Ascending aorta (tissue), 2 donors: ENCODE data around the gene LIN28A. TPM values are rescaled to one million over a fixed set of nuclear protein-coding genes. Genes with fewer than 3 reads are reported as not detected.
"Not testable (repeated sequence)": the region's sequence is repeated elsewhere in the genome, so short reads cannot be mapped to it uniquely, and the experiment has no call there.

ENCODE experiments used
- DNase-seq, 2 donors: peaks; one replicate each; pipeline ENCODE4 v3.0.0-alpha.2; 2019; ENCODE audit warnings: low spot score in 2 of 2
- H3K27ac ChIP-seq, 2 donors: fragments of 200-600 bp; sonication (generic); one replicate each; pipeline ENCODE4 v1.5.1; 2016 to 2017; ENCODE audit warnings: mild to moderate bottlenecking in 1 of 2
- H3K27me3 ChIP-seq: fragments of 200-600 bp; sonication (generic); one replicate; pipeline ENCODE4 v1.5.1; 2017
- H3K36me3 ChIP-seq, 2 donors: fragments of 200-600 bp; sonication (generic); one replicate each; pipeline ENCODE4 v1.5.1; 2016
- H3K4me1 ChIP-seq, 2 donors: fragments of 200-600 bp; sonication (generic); one replicate each; pipeline ENCODE4 v1.5.1; 2016 to 2017; ENCODE audit warnings: mild to moderate bottlenecking in 1 of 2
- H3K4me3 ChIP-seq, 2 donors: fragments of 200-600 bp; sonication (generic); one replicate each; pipeline ENCODE4 v1.5.1; 2016 to 2017; ENCODE audit warnings: mild to moderate bottlenecking in 1 of 2
- H3K9me3 ChIP-seq, 2 donors: fragments of 200-600 bp; sonication (generic); one replicate each; pipeline ENCODE4 v1.5.1; 2016
- CTCF ChIP-seq, 3 experiments: fragments of 200-600 bp in 2 of 3; fragments of 450-650 bp in 1 of 3; sonication (generic) in 2 of 3; IDR thresholded peaks; one replicate each; pipeline ENCODE4 v1.5.1; 2016 to 2019; ENCODE audit warnings: antibody characterized with exemption in 3 of 3, mild to moderate bottlenecking in 1 of 3, moderate library complexity in 1 of 3
- intact Hi-C: fragments of 100-400 bp; cut with DNase I; formaldehyde crosslinking; loops from one replicate; pipeline ENCODE4 v1.15.1; 2023
- total RNA-seq: library from RNA; depleted of rRNA; stranded (reverse); fragments of >200 nt; gene quantifications from one replicate; pipeline ENCODE4 v1.1.0, GENCODE V29; 2016

Gene LIN28A
- total RNA-seq, 1 donor from 2014 or later: not detected

GRCh38 chr1:26367441-26367840 lies 43.2 kb upstream of the LIN28A start:
- no peaks in the 10 kb centered on the region for H3K9me3 ChIP-seq
- no peak for TF ChIP-seq CTCF (IDR thresholded peaks at IDR 0.05)
- H3K4me3 ChIP-seq: no peak overlapping the region
- no peaks in the 10 kb centered on the region for H3K36me3 ChIP-seq
- no peaks in the 10 kb centered on the region for H3K4me1 ChIP-seq
- intact Hi-C loops: no loop called here
- DNase-seq: no peak
- H3K27me3 ChIP-seq: no peaks in the 10 kb centered on the region
- no peak overlapping the region for H3K27ac ChIP-seq

- no peak for TF ChIP-seq CTCF (IDR thresholded peaks at IDR 0.05)
- no peaks in the 10 kb centered on the region for H3K9me3 ChIP-seq
- H3K27ac ChIP-seq: no peak overlapping the region
- no peak for DNase-seq
- no peaks in the 10 kb centered on the region for H3K27me3 ChIP-seq
- H3K4me1 ChIP-seq: no peaks in the 10 kb centered on the region
- intact Hi-C loops: no loop called here
- no peaks in the 10 kb centered on the region for H3K36me3 ChIP-seq
- no peak overlapping the region for H3K4me3 ChIP-seq
These were observed 42.6 kb upstream of the LIN28A start for GRCh38 chr1:26368006-26368405.

DNA sequence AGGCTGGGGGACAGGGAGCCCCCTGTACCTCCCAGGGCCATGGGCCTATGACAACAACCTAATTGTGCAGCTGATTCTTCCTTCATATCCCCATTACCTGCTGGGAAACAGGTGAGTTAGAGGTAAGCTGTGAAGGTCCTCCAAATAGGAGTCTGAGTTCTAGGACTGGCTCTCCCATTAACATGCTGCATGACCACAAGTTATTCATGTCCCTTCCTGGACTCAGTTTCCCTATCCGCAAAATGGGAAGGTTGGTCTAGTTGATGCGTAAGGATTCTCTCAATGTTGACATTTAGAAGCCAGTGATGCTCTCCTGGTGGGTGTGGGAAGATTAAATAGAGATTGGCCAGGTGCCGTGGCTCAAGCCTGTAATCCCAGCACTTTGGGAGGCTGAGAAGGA lies 42.1 kb upstream of the LIN28A start:
- no peak overlapping the region for H3K27ac ChIP-seq
- H3K36me3 ChIP-seq: no peaks in the 10 kb centered on the region
- intact Hi-C loops: no loop called here
- no peak for DNase-seq
- H3K4me3 ChIP-seq: no peak overlapping the region
- no peaks in the 10 kb centered on the region for H3K9me3 ChIP-seq
- H3K4me1 ChIP-seq: no peaks in the 10 kb centered on the region
- no peaks in the 10 kb centered on the region for H3K27me3 ChIP-seq
- TF ChIP-seq CTCF (IDR thresholded peaks at IDR 0.05): no peak

GRCh38 chr1:26370591-26371382 lies 39.8 kb upstream of the LIN28A start:
- intact Hi-C loops: no loop called here
- Histone ChIP-seq H3K27ac (no peak overlapping the region), H3K36me3 (no peaks in the 10 kb centered on the region), H3K4me3 (no peak overlapping the region), H3K27me3 (no peaks in the 10 kb centered on the region), H3K4me1 (no peaks in the 10 kb centered on the region), H3K9me3 (no peaks in the 10 kb centered on the region)
- DNase-seq: no peak
- TF ChIP-seq CTCF (IDR thresholded peaks at IDR 0.05): no peak

DNA sequence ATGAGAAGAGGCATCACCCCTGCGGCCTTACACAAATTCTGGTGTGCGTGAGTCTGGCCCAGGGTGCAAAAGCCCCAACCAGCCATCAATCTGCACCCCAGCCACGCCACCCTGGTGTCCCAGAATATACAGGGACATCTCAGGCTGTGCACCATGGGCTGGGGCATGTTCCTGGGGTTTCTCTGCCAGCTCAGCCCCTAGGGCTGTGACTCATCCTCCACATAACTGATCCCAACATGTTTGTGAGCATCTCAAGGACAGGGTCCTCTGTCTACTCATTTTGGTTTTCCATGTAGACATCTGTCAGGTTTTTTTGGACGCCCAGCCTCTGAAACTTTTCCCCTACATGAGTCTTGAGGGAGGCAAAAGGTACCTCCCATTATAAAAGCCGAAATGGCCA lies 38.6 kb upstream of the LIN28A start:
- H3K4me3 ChIP-seq: no peak overlapping the region
- intact Hi-C loops: no loop called here
- TF ChIP-seq CTCF (IDR thresholded peaks at IDR 0.05): no peak
- no peaks in the 10 kb centered on the region for H3K27me3 ChIP-seq
- no peak overlapping the region for H3K27ac ChIP-seq
- H3K4me1 ChIP-seq: no peaks in the 10 kb centered on the region
- no peak for DNase-seq
- H3K9me3 ChIP-seq: no peaks in the 10 kb centered on the region
- no peaks in the 10 kb centered on the region for H3K36me3 ChIP-seq

DNA sequence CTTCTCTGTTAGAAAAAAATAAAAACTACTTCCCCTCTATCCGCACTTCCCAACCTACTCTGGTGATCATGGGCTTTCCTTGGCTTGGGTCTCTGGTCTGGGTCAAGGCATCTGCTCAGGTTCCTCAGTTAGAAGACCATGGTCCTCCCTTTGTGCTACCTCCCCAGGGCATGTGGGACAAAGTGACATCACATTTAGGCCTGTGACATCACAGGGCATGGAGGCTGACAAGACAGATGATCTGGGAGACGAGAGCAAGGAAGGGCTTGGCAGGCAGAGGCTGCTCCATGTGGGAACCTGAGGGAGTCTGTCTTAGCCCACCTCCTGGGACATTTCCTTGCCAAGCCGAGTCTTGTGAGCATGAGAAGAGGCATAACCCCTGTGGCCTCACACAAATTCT lies 38.0 kb upstream of the LIN28A start, which contains the start of gene ZNF683:
TSS of gene ZNF683 (minus strand) at position 140 of the 400 bp plus-strand sequence. CDS start 4,179 bp downstream, outside the sequence.
- H3K4me1 ChIP-seq, intact Hi-C loops, H3K27ac ChIP-seq, DNase-seq, H3K9me3 ChIP-seq, H3K4me3 ChIP-seq, H3K36me3 ChIP-seq, H3K27me3 ChIP-seq: not testable (repeated sequence)
